T-helper 1 cell treated with Interleukin-12 subunit alpha and Interleukin-12 subunit beta and Interleukin-4 antibody, amounts not matched to agents 30 ng/mL and 1 ng/mL, for 36 hours (primary cell): ENCODE data around the gene ZNF525. TPM values are rescaled to one million over a fixed set of nuclear protein-coding genes. Genes with fewer than 3 reads are reported as not detected.
"Not testable (repeated sequence)": the region's sequence is repeated elsewhere in the genome, so short reads cannot be mapped to it uniquely, and the experiment has no call there.

Source experiments
- intact Hi-C: fragments of 100-400 bp; cut with micrococcal nuclease; formaldehyde crosslinking; loops from one replicate; pipeline ENCODE4 v1.15.1; 2024
- total RNA-seq: library from RNA; stranded (reverse); gene quantifications from 2 replicates; pipeline ENCODE4 v1.2.3, GENCODE V29; 2022

The ZNF525 gene
- total RNA-seq, 1 donor from 2014 or later, result 15.5 TPM

DNA sequence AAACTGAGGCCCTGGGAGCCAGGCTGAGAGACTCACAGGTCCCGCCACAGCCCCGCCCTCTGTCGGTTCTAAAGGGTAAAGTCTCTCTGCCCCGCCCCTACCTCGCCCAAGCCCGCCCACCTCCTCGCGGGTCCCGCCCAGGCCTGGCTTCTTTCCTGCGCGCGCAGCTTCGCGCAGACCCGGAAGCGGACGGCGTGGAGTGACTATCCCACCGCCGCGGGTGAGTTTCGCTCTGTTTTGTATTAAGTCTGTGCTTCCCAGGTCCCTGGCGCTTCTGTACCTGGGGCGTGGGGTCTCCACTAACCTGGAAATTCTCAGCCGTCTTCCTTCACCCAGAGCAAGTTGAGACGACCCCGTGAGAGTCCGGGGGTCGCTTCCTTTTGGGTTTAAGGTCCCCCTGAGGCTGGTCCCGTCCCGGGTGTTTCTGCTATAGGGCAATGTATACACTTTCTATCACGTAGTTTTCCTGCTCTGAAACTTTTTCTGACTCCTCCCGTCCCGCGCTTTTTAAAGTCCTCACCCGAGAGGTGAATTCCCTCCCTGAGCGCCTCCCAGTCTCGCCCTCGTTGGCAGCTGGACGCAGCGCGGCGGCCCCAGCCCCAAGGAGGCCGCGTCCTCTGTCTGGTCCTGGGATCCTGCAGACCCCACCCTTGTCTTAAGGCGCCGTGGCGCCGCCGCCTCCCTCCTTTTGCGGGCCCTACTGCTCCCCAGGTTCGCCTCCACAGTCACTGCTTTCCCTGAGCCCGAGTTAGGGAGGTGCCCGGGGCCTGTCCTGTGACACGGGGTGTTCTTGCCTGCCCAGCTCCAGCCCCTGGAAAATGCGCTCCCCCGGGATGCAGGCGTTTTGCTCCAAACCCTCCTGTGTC is 29.7 kb downstream of the ZNF525 start, which contains the start of gene ZNF765:
Gene ZNF765 (plus strand): TSS at position 176 of the 866 bp plus-strand sequence. CDS start 2,867 bp downstream, outside the sequence.
- intact Hi-C loops, result loop anchor here (1.0 kb wide), 11 partner anchors 30 to 1224 kb away; partner anchors contain the start of genes ZNF160, ZNF320, ZNF525 and ZNF761

DNA sequence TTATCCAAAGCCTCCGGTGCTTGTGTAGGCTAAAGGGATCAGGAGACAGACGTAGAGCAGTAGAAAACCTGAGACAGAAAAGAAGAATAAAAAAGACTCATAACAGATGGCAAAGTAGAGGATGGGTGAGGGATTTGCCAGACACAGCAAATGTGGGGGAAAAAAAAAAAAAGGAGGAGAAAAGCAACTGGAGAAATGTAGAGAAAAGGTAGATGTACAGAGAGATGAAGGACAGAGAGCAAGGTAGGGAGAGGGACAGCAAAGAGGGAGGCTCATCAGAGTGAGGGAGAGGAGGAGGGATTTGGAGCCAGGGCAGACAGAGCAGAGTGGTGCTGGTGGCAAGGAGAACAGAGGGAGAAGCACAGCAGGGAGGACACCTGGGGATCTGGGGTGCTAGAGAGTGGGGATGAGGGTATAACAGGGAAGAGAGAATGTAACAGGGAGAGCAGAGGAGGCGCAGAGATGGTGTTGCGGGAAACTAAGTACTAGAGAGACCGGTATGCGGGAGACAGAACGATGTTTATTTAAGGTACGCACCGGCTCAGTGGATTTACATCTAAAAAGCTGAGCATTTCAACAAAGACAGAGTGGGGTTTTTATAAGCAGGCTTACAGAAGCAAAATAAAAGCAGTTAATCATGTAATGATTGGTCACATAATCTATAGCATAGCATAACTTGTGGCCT is 30.5 kb downstream of the ZNF525 start:
- intact Hi-C loops, result loop anchor here (1.0 kb wide), 11 partner anchors 31 to 1225 kb away; partner anchors contain the start of genes ZNF160, ZNF320, ZNF525 and ZNF761

DNA sequence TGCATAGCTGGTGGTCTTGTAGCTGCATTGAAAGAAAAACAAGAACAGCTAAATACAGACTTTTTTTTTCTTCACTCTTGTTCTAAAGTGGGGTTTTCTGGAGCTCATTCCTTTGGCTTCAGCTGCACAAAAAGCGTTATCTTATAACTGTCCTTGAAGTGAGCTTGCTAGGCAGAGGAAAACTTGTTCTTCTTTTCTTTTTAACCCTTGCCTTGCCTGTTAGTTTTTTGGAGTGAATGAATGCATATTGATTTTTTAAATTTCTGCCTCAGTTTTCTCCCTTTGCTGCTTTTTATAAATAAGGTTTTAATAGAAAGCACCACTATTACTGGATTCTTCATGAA is 31.0 kb downstream of the ZNF525 start:
- intact Hi-C loops, result no loop called here

DNA sequence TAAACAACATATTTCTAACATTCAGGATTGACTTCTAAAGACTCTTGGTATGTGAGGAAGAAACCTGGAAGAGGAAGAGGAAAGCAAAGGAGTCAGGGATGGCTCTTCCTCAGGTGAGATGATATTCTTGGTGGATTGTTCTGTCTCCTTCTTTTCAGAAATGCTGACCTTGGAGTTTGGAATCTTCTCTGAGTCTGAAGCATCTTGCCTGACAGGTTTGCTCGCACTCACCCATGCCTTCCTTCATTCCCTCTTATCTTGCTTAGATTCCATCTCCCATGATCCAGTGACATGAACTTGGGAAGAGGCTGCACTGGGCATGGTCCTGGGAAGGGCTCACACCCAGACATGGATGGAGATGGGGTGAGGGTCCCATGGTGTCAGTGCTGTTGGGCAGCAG is 32.4 kb downstream of the ZNF525 start:
- intact Hi-C loops, result not testable (repeated sequence)

DNA sequence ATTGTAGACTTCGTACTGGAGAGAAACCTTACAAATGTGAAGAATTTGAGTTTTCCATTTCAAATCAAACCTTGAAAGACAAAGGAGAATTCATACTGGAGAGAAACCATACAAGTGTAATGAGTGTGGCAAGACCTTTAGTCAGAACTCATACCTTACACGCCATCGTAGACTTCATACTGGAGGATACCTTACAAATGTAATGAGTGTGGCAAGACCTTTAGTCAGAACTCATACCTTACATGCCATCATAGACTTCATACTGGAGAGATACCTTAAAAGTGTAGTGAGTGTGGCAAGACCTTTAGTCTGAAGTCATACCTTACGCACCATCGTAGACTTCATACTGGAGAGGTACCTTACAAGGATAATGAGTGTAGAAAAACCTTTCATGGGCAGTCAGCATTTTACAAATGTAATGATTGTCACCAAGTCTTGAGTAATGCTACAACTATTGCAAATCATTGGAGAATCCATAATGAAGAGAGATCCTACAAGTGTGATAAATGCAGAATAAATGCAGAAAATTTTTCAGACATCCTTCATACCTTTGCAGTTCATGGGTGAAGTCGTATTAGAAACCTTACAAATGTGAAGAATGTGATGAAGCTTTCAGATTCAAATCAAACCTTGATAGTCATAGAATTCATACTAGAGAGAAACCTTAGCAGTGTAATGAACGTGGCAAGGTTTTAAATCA is 44.1 kb downstream of the ZNF525 start:
- intact Hi-C loops, result no loop called here

DNA sequence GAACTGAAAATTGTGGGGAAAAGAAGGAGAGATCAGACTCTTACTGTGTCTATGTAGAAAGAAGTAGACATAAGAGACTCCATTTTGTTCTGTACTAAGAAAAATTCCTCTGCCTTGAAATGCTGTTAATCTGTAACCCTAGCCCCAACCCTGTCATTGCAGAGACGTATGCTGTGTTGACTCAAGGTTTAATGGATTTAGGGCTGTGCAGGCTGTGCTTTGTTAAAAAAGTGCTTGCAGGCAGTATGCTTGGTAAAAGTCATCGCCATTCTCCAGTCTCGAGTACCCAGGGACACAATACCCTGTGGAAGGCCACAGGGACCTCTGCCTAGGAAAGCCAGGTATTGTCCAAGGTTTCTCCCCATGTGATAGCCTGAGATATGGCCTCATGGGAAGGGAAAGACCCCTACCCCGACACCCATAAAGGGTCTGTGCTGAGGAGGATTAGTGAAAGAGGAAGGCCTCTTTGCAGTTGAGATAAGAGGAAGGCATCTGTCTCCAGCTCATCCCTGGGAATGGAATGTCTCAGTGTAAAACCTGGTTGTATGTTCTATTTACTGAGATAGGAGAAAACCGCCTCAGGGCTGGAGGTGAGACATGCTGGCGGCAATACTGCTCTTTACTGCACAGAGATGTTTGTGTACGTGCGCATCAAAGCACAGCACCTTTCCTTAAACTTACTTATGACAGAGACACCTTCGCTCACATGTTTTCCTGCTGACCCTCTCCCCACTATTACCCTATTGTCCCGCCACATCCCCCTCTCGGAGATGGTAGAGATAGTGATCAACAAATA is 55.2 kb downstream of the ZNF525 start:
- intact Hi-C loops, result loop anchor here (10.0 kb wide), 1 partner anchor 604 kb away; no protein-coding TSS in a partner anchor

DNA sequence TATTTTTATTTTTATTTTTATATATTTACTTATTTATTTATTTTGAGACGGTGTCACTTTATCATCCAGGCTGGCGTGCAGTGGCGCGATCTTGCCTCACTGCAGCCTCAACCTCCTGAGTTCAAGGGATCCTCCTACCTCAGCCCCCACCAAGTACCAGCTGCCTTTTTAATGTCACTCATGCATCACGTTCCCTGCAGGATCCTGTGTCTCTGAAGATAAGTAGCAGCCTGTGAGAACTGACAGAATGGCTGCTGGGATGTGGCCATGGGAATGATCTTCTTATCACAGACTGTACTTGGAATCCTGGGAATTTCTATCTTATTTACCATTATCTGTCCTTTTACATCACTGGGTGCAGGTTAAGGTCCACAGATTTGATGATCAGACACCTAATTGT is 57.0 kb downstream of the ZNF525 start:
- intact Hi-C loops, result loop anchor here (10.0 kb wide), 1 partner anchor 602 kb away; no protein-coding TSS in a partner anchor

DNA sequence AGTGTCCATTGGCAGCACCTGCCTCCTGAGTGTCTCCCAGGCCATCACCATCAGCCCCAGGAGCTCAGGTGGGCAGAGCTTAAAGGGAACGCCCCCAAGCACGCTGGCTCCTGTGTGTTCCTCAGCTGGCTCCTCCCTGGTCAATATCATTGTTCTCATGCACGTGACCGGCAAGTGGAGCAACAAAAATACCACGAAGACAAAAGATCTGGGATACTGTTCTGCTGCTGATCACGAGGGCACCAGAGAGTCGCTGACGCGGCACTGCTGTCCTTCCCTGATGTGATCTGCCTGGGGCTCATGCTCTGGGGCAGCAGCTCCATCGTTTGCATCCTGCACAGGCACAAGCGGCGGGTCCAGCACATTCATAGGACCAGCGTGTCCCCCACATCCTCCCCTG is 57.6 kb downstream of the ZNF525 start:
- intact Hi-C loops, result loop anchor here (10.0 kb wide), 1 partner anchor 602 kb away; no protein-coding TSS in a partner anchor

DNA sequence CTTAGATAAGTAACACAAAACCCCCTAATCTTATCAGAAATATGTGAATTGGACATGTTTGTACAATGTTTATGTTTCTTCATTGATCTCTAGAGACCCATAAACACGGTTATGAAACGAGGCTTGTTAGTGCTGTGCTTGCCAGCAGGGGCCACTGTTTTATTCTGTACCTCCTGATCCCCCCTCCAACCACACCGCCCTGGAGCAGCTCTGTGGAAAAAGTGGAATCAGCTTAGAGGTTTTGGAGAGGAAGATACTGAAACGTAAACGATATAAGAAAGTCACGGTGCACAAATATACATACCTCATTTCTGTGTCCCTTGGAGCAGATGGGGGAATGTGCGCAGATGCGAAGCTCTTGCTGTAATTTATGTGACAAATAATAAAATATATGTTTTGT is 58.2 kb downstream of the ZNF525 start:
- intact Hi-C loops, result loop anchor here (10.0 kb wide), 1 partner anchor 601 kb away; no protein-coding TSS in a partner anchor

DNA sequence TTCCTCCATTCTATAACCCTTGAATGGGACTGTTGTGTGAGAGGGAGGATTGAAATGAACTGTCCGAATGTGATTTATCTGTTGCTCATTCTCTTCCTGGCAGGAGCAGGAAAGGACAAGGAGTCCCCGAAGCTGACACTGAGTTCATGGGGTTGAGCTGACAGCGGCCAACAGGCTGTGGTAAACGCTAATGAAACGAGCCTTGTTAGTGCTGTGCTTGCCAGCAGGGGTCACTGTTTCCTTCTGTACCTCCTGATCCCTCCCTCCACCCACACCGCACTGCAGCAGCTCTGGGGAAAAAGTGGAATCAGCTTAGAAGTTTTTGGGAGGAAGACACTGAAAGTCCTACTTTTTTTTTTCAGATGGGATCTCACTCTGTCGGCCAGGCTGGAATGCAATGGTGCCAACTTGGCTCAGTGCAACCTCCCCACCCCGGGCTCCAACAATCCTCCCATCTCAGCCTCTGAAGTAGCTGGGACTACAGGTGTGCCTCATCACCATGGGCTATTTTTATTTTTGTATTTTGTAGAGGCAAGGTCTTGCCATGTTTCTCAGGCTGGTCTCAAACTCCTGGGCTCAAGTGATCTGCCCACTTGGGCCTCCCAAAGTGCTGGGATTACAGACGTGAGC is 59.6 kb downstream of the ZNF525 start:
- intact Hi-C loops, result loop anchor here (1.0 to 10.0 kb wide), 5 partner anchors 87 to 600 kb away; partner anchors contain the start of gene ZNF160

DNA sequence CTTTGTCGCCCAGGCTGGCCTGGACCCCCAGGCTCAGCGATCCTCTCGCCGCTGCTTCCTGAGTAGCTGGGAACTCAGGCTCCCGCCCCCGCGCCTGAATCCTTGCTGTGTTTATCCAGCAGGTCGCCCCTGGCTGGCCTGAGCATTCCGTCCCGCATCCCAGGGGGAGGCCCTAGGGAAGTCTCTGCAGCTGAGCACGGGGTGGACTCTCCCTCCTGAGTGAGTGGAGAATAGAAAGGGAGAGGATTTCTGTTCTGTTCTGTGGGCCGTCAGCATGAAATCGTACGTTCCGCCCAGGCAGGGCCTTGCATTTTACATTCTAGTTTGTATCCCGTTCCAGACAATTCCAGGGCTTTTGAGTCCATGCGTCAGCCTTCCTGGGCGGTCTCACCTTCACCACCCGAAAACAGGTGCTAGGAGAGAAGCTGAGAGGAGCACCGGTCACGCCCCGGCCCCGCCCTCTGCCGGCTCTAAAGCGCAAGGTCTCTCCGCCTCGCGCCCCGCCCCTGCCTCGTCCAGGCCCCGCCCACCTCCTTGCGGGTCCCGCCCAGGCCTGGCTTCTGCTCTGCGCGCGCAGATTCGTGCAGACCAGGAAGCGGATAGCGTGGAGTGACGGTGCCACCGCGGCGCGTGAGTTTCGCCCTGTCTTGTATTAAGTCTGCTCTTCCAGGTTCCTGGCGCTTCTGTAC is 66.0 kb downstream of the ZNF525 start, which contains the start of gene ZNF761:
Gene ZNF761 (plus strand): TSS at position 586 of the 689 bp plus-strand sequence. CDS start 15,285 bp downstream, outside the sequence.
- intact Hi-C loops, result loop anchor here (1.0 to 10.0 kb wide), 12 partner anchors 36 to 904 kb away; partner anchors contain the start of genes MYADM, PRPF31, TFPT and ZNF160

DNA sequence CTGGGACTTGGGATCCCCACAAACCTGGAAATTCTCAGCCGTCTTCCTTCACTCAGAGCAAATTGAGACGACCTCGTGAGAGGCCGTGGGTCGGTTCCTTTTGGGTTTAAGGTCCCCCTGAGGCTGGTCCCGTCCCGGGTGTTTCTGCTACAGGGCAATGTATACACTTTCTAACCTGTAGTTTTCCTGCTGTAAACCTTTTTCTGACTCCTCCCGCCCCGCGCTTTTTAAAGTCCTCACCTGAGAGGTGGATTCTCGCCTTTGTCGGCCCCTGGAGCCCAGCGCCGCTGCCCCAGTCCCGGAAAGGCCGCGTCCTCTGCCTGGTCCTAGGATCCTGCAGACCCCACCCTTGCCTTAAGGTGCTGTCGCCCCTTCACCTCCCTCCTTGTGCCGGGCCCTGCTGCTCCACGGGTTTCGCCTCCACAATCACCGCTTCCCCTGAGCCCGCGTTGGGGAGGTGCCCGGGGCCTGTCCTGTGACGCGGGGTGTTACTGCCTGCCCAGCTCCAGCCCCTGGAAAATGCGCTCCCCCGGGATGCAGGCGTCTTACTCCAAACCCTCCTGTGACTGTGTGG is 66.7 kb downstream of the ZNF525 start:
- intact Hi-C loops, result loop anchor here (5.0 to 10.0 kb wide), 2 partner anchors 435 to 683 kb away; partner anchors contain the start of genes MYADM, PRPF31 and TFPT

Other genes starting within 250 kb of the ZNF525 start
- 0.34 and 1.0 TPM in 2 replicates for gene ZNF415, start 232.8 kb upstream of the ZNF525 start, total RNA-seq
- 4.3 and 7.1 TPM in 2 replicates for gene ZNF347, start 206.7 kb upstream of the ZNF525 start, total RNA-seq
- 1.8 and 2.3 TPM in 2 replicates for gene ZNF665, start 172.3 kb upstream of the ZNF525 start, total RNA-seq
- gene ZNF677, start 110.8 kb upstream of the ZNF525 start, total RNA-seq, result 2.5 and 3.2 TPM in 2 replicates
- not detected in 2 replicates for gene VN1R2, start 107.4 kb upstream of the ZNF525 start, total RNA-seq
- gene VN1R4, start 98.0 kb upstream of the ZNF525 start, total RNA-seq, result not detected in 2 replicates
- 10.0 and 10.2 TPM in 2 replicates for gene ZNF845, start 32.0 kb upstream of the ZNF525 start, total RNA-seq
- gene ZNF765, start 29.4 kb downstream of the ZNF525 start, total RNA-seq, result 10.2 and 13.7 TPM in 2 replicates
- gene ZNF761, start 66.3 kb downstream of the ZNF525 start, total RNA-seq, result 11.6 and 12.7 TPM in 2 replicates
- gene ZNF813, start 102.0 kb downstream of the ZNF525 start, total RNA-seq, result 3.1 and 5.6 TPM in 2 replicates
- 13.7 and 15.6 TPM in 2 replicates for gene ZNF331, start 172.4 kb downstream of the ZNF525 start, total RNA-seq